K562 (cell line): ENCODE data around the gene FAM24B. TPM values are rescaled to one million over a fixed set of nuclear protein-coding genes. Genes with fewer than 3 reads are reported as not detected.

Experiments
- ATAC-seq: fragments of 200-7000 bp; cut with Tn5 transposase; 3 replicates; pipeline ENCODE4 v1.9.1; 2020; ENCODE audit warnings: moderate library complexity
- BruUV-seq: library from RNA; stranded (reverse); fragments of 400-500 nt; replicated peaks from 2 replicates; lab custom pipeline; 2021; lab: Mats Ljungman, UMichigan
- CTCF ChIA-PET: fragments of 300-600 bp; formaldehyde crosslinking; extraction: SDS; loops from one replicate; lab custom pipeline; 2021; ENCODE audit warnings: low intra/inter-chr PET ratio; lab: Yijun Ruan, JAX
- POLR2A ChIA-PET: fragments of 300-600, 350-650 bp; sonication (Branson Sonifier 250); formaldehyde crosslinking; extraction: SDS; loops from one replicate; lab custom pipeline; 2021; ENCODE audit warnings: antibody characterized with exemption, inconsistent platforms; lab: Yijun Ruan, JAX
- DNase-seq, 4 experiments: peaks; one replicate each; pipeline versions ENCODE4 v3.0.0 to v3.0.0-alpha.2; 2011 to 2018; ENCODE audit warnings: low spot score in 3 of 4, mixed read lengths in 3 of 4; ENCODE audit errors: extremely low read depth in 1 of 4
- FAIRE-seq: peaks from 2 replicates; lab custom pipeline; 2011; peaks lifted over from hg19 to GRCh38; lab: Jason Lieb, UNC
- H2AFZ ChIP-seq: 2 replicates; pipeline ENCODE4 v1.6.0; 2011; ENCODE audit warnings: low read depth, low read length, control low read depth, inconsistent platforms
- H3K27ac ChIP-seq: fragments of 200-600 bp; 3 replicates; pipeline ENCODE4 v1.8.0; 2011; ENCODE audit warnings: low read depth, mild to moderate bottlenecking, control low read depth, inconsistent platforms, low read length, moderate library complexity, mixed read lengths; ENCODE audit errors: extremely low read depth
- H3K27me3 ChIP-seq, 2 experiments: fragments of 300-600 bp in 1 of 2; 2 replicates in 1 of 2; 3 replicates in 1 of 2; pipeline versions ENCODE4 v1.6.0 to v1.8.0; 2011; ENCODE audit warnings: inconsistent platforms in 2 of 2, low read length in 2 of 2, mild to moderate bottlenecking in 1 of 2, mixed read lengths in 1 of 2, moderate library complexity in 1 of 2; ENCODE audit not compliant: control insufficient read depth in 2 of 2, insufficient read depth in 2 of 2
- H3K36me3 ChIP-seq: fragments of 300-600 bp; 3 replicates; pipeline ENCODE4 v1.8.0; 2011; ENCODE audit warnings: mild to moderate bottlenecking, low read length, inconsistent platforms; ENCODE audit not compliant: control insufficient read depth, insufficient read depth
- H3K4me1 ChIP-seq, 2 experiments: fragments of 200-600 bp in 1 of 2; replicated peaks in 1 of 2; 2 replicates in 1 of 2; 3 replicates in 1 of 2; pipeline versions ENCODE4 v1.5.1 to v1.8.0; 2011; ENCODE audit warnings: inconsistent platforms in 2 of 2, low read length in 2 of 2, mild to moderate bottlenecking in 1 of 2, mixed read lengths in 1 of 2, moderate library complexity in 1 of 2; ENCODE audit not compliant: control insufficient read depth in 2 of 2, insufficient read depth in 2 of 2
- H3K4me2 ChIP-seq: 2 replicates; pipeline ENCODE4 v1.6.1; 2011; ENCODE audit warnings: low read length, control low read depth, inconsistent platforms, mixed read lengths; ENCODE audit not compliant: insufficient read depth
- H3K4me3 ChIP-seq: fragments of 200-600 bp; sonication (generic), shearing (Covaris generic); 2 replicates; pipeline ENCODE4 v1.5.1; 2016; ENCODE audit warnings: control low read depth, inconsistent platforms
- H3K79me2 ChIP-seq: fragments of 200-600 bp; 3 replicates; pipeline ENCODE4 v1.8.0; 2011; ENCODE audit warnings: low read length, inconsistent platforms; ENCODE audit not compliant: control insufficient read depth, insufficient read depth
- H3K9ac ChIP-seq, 2 experiments: 2 replicates each; pipeline versions ENCODE4 v1.6.0 to v1.6.1; 2011; ENCODE audit warnings: low read depth in 2 of 2, low read length in 2 of 2, control low read depth in 1 of 2, inconsistent platforms in 1 of 2, mild to moderate bottlenecking in 1 of 2, mixed read lengths in 1 of 2; ENCODE audit not compliant: insufficient read depth in 1 of 2
- H3K9me1 ChIP-seq: one replicate; pipeline ENCODE4 v1.6.0; 2011; ENCODE audit warnings: inconsistent platforms, mild to moderate bottlenecking, low read length, moderate library complexity; ENCODE audit not compliant: control insufficient read depth, insufficient read depth
- H3K9me3 ChIP-seq: replicated peaks from 2 replicates; pipeline ENCODE4 v1.5.1; 2011; ENCODE audit warnings: low read depth, low read length, inconsistent platforms; ENCODE audit not compliant: control insufficient read depth, insufficient read depth
- H4K20me1 ChIP-seq: replicated peaks from 2 replicates; pipeline ENCODE4 v1.6.1; 2011; ENCODE audit warnings: low read length, inconsistent platforms, mixed read lengths; ENCODE audit not compliant: control insufficient read depth, insufficient read depth
- CBX3 ChIP-seq, 2 experiments: IDR thresholded peaks; 1 replicate in 1 of 2; 2 replicates in 1 of 2; pipeline ENCODE4 v1.6.1; 2012; ENCODE audit warnings: inconsistent platforms in 2 of 2, low read length in 2 of 2, borderline replicate concordance in 1 of 2, control low read depth in 1 of 2
- CEBPG ChIP-seq, 3 experiments: fragments of 200-800 bp in 1 of 3; sonication (Bioruptor generic) in 1 of 3; sonication (generic) in 1 of 3; formaldehyde crosslinking in 1 of 3; IDR thresholded peaks in 2 of 3; conservative IDR thresholded peaks in 1 of 3; 2 replicates each; pipeline versions ENCODE4 v1.6.1 to v1.8.0; 2016 to 2022; ENCODE audit warnings: missing compliant biosample characterization in 2 of 3, missing genetic modification characterization in 2 of 3, mild to moderate bottlenecking in 1 of 3, missing genetic modification reagents in 1 of 3
- FOXK2 ChIP-seq, 2 experiments: fragments of 450-650 bp; IDR thresholded peaks in 1 of 2; conservative IDR thresholded peaks in 1 of 2; 2 replicates each; pipeline ENCODE4 v1.6.1; 2016; ENCODE audit warnings: low read depth in 2 of 2, mild to moderate bottlenecking in 1 of 2
- GATA2 ChIP-seq: sonication (generic); formaldehyde crosslinking; IDR thresholded peaks from 2 replicates; pipeline ENCODE4 v1.4.0; 2020; ENCODE audit warnings: mild to moderate bottlenecking, missing genetic modification reagents
- NEUROD1 ChIP-seq: fragments of 150-350 bp; IDR thresholded peaks from 2 replicates; pipeline ENCODE4 v1.6.1; 2014; ENCODE audit warnings: borderline replicate concordance, low read length, low read depth; ENCODE audit not compliant: partially characterized antibody
- NFATC3 ChIP-seq: fragments of 450-650 bp; IDR thresholded peaks from 2 replicates; pipeline ENCODE4 v1.6.1; 2017; ENCODE audit warnings: mild to moderate bottlenecking
- RB1 ChIP-seq: fragments of 450-650 bp; IDR thresholded peaks from 2 replicates; pipeline ENCODE4 v1.6.1; 2017; ENCODE audit warnings: low read depth, mild to moderate bottlenecking
- ZC3H8 ChIP-seq: fragments of 450-650 bp; IDR thresholded peaks from 2 replicates; pipeline ENCODE4 v1.6.1; 2017
- ZFPM2 ChIP-seq: fragments of 250-450 bp; sonication (Bioruptor Pico); IDR thresholded peaks from 2 replicates; pipeline ENCODE4 v1.5.1; 2022; ENCODE audit warnings: mild to moderate bottlenecking
- ZNF175 ChIP-seq: fragments of 200-800 bp; sonication (Bioruptor generic); IDR thresholded peaks from 2 replicates; pipeline ENCODE4 v1.6.1; 2016; ENCODE audit warnings: low read depth, mild to moderate bottlenecking, missing genetic modification characterization, missing compliant biosample characterization
- WGBS: fragments of 100-300 bp; shearing (Covaris generic); methylation state at CpG from one replicate; pipeline ENCODE4 v1.1.6; 2016; ENCODE audit warnings: low coverage, mixed read lengths; ENCODE audit not compliant: insufficient coverage; ENCODE audit errors: missing lambda C conversion rate; 5-methylcytosine and 5-hydroxymethylcytosine counted together
- in situ Hi-C: fragments of 300-500 bp; cut with MboI; formaldehyde crosslinking; loops from 4 replicates; pipeline ENCODE4 v1.15.0; 2018; ENCODE audit warnings: inconsistent platforms, mixed read lengths
- intact Hi-C: fragments of 100-400 bp; cut with micrococcal nuclease; formaldehyde crosslinking; loops from 2 replicates; pipeline ENCODE4 v1.14.2; 2022
- polyA plus RNA-seq, 8 experiments: library from polyadenylated mRNA; depleted of rRNA in 4 of 8; stranded (reverse) in 5 of 8; unstranded in 3 of 8; fragments of >200 nt; fragmentation: Nextera tagmentation in 2 of 8; fragmentation: Illumina TruSeq in 1 of 8; extraction: Ambion mirVana in 2 of 8; extraction: Trizol in 1 of 8; gene quantifications; 2 replicates each; pipeline versions ENCODE4 v1.2.1 to v1.2.3, GENCODE V29; 2011 to 2014; ENCODE audit warnings: inconsistent platforms in 1 of 8, missing spikeins in 1 of 8
- total RNA-seq, 7 experiments: library from RNA; depleted of rRNA in 6 of 7; stranded (reverse); fragments of >200 nt in 6 of 7; fragmentation: Illumina TruSeq in 2 of 7; extraction: Trizol in 2 of 7; gene quantifications; 2 replicates each; pipeline versions ENCODE4 v1.2.1 to v1.2.3, GENCODE V29; 2011 to 2021; ENCODE audit warnings: low replicate concordance in 1 of 7
- TF ChIP-seq, protein P1 (sequence below), 2 experiments: fragments of 450-650 bp in 1 of 2; sonication (generic) in 1 of 2; formaldehyde crosslinking in 1 of 2; IDR thresholded peaks; 2 replicates each; pipeline versions ENCODE4 v1.7.1 to v1.9.0; 2016 to 2022; ENCODE audit warnings: inconsistent platforms in 1 of 2, mild to moderate bottlenecking in 1 of 2, missing genetic modification reagents in 1 of 2
- TF ChIP-seq, protein P2 (sequence below): IDR thresholded peaks from 3 replicates; pipeline ENCODE4 v1.6.1; 2011; ENCODE audit warnings: borderline replicate concordance, mild to moderate bottlenecking; ENCODE audit not compliant: insufficient read length, insufficient read depth

The FAM24B gene
- total and polyA plus RNA-seq, 9 of the 15 experiments (the other 6 are each of a cell fraction or from before 2014, with no cell fraction given) = 6.0 to 19.6 (median 9.2) TPM

DNA sequence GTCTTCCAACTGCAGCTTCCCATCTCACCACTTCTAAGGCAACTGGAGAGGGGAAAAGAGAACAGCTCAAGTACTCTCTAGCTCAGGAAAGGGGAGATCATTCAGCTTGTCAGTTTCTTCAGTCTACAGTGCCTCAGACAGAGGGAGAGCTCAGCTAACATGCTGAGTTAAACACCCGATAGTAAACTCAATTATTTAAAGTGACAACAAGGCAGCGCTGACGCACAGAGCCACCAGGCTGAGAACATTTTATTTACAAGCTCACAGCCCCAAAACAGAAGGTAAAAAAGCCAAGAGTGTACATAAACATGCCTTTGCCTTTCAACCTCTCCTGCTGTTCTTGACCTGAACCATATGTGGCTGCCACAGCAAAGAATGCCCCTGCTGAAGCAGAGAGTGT, 23.6 kb downstream of the FAM24B start:
- DNase-seq (no peak), FAIRE-seq (no peak), ATAC-seq (no peak)
- in situ Hi-C loops (no loop called here), intact Hi-C loops (no loop called here)
- H3K36me3 ChIP-seq = peaks cover 31% of the 10 kb centered on the region; the same call in 2 of the 3 replicates
- H3K4me1 ChIP-seq = no peaks in the 10 kb centered on the region; a peak in 1 of 5 replicates
- peaks cover 11% of the 10 kb centered on the region for H4K20me1 ChIP-seq
- H3K27ac ChIP-seq = no peak overlapping the region
- H3K4me2 ChIP-seq = no peak overlapping the region
- H3K9me1 ChIP-seq = no peaks in the 10 kb centered on the region
- 78% methylated on average over 1 of the region's 3 CpGs for WGBS
- ChIA-PET POLR2A (interaction anchor here (0.6 kb wide), 1 partner anchor 11 kb away, joined by 3 read pairs; no protein-coding TSS in a partner anchor), CTCF (no interaction called here)
- H3K27me3 ChIP-seq = no peaks in the 10 kb centered on the region
- no peak overlapping the region for H3K4me3 ChIP-seq
- no TSS peak for BruUV-seq
- H3K79me2 ChIP-seq = peaks cover 25% of the 10 kb centered on the region
- no peak overlapping the region for H3K9ac ChIP-seq
- H2AFZ ChIP-seq = no peak overlapping the region
- H3K9me3 ChIP-seq = no peaks in the 10 kb centered on the region
- TF ChIP-seq CBX3 (IDR thresholded peaks at IDR 0.05; ENCODE audit: borderline replicate concordance in 1 of 2, low read length in 2 of 2) (no peak), ZFPM2 (CRISPR knock-in tag) (no peak), GATA2 (CRISPR knock-in tag) (no peak), RB1 (no peak), CEBPG (CRISPR knock-in tag; IDR thresholded peaks at IDR 0.05) (no peak), CEBPG (tag; conservative IDR thresholded peaks at IDR 0.05 in 1 of 2, IDR thresholded peaks at IDR 0.05 in 1 of 2) (no peak), FOXK2 (conservative IDR thresholded peaks at IDR 0.05 in 1 of 2, IDR thresholded peaks at IDR 0.05 in 1 of 2; ENCODE audit: low read depth in 2 of 2) (no peak), ZNF175 (no peak), NEUROD1 (no peak), NFATC3 (no peak), ZC3H8 (no peak)
- TF ChIP-seq, protein P1, sequence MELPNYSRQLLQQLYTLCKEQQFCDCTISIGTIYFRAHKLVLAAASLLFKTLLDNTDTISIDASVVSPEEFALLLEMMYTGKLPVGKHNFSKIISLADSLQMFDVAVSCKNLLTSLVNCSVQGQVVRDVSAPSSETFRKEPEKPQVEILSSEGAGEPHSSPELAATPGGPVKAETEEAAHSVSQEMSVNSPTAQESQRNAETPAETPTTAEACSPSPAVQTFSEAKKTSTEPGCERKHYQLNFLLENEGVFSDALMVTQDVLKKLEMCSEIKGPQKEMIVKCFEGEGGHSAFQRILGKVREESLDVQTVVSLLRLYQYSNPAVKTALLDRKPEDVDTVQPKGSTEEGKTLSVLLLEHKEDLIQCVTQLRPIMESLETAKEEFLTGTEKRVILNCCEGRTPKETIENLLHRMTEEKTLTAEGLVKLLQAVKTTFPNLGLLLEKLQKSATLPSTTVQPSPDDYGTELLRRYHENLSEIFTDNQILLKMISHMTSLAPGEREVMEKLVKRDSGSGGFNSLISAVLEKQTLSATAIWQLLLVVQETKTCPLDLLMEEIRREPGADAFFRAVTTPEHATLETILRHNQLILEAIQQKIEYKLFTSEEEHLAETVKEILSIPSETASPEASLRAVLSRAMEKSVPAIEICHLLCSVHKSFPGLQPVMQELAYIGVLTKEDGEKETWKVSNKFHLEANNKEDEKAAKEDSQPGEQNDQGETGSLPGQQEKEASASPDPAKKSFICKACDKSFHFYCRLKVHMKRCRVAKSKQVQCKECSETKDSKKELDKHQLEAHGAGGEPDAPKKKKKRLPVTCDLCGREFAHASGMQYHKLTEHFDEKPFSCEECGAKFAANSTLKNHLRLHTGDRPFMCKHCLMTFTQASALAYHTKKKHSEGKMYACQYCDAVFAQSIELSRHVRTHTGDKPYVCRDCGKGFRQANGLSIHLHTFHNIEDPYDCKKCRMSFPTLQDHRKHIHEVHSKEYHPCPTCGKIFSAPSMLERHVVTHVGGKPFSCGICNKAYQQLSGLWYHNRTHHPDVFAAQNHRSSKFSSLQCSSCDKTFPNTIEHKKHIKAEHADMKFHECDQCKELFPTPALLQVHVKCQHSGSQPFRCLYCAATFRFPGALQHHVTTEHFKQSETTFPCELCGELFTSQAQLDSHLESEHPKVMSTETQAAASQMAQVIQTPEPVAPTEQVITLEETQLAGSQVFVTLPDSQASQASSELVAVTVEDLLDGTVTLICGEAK (IDR thresholded peaks at IDR 0.05) = no peak
- TF ChIP-seq, protein P1 (CRISPR knock-in tag; IDR thresholded peaks at IDR 0.05) = no peak
- TF ChIP-seq, protein P2, sequence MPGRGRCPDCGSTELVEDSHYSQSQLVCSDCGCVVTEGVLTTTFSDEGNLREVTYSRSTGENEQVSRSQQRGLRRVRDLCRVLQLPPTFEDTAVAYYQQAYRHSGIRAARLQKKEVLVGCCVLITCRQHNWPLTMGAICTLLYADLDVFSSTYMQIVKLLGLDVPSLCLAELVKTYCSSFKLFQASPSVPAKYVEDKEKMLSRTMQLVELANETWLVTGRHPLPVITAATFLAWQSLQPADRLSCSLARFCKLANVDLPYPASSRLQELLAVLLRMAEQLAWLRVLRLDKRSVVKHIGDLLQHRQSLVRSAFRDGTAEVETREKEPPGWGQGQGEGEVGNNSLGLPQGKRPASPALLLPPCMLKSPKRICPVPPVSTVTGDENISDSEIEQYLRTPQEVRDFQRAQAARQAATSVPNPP = no peak
